Sigmoid colon (tissue), 3 donors: ENCODE data around the gene TRIM2.

Experiments
- CTCF ChIP-seq, 4 experiments: fragments of 450-650 bp in 3 of 4; fragments of 200-600 bp in 1 of 4; IDR thresholded peaks; one replicate each; pipeline ENCODE4 v1.5.1; 2016 to 2019; ENCODE audit warnings: antibody characterized with exemption in 4 of 4, mild to moderate bottlenecking in 3 of 4, moderate library complexity in 2 of 4
- POLR2A ChIP-seq, 2 donors: fragments of 450-650 bp; IDR thresholded peaks; one replicate each; pipeline ENCODE4 v1.6.1; 2016; ENCODE audit warnings: antibody characterized with exemption in 2 of 2, mild to moderate bottlenecking in 2 of 2, moderate library complexity in 2 of 2

GRCh38 chr4:153222707-153223426, 18.6 kb downstream of the TRIM2 start:
- TF ChIP-seq POLR2A (IDR thresholded peaks at IDR 0.05) (no peak), CTCF (IDR thresholded peaks at IDR 0.05) (no peak)
